NCI-H524 (cell line): ENCODE data around the gene PRSS36.
"Not testable (repeated sequence)": the region's sequence is repeated elsewhere in the genome, so short reads cannot be mapped to it uniquely, and the experiment has no call there.

ENCODE experiments used
- DNase-seq, 2 experiments: peaks; one replicate each; lab custom pipeline; 2025; lab: John Stamatoyannopoulos, UW

Gene PRSS36

DNA sequence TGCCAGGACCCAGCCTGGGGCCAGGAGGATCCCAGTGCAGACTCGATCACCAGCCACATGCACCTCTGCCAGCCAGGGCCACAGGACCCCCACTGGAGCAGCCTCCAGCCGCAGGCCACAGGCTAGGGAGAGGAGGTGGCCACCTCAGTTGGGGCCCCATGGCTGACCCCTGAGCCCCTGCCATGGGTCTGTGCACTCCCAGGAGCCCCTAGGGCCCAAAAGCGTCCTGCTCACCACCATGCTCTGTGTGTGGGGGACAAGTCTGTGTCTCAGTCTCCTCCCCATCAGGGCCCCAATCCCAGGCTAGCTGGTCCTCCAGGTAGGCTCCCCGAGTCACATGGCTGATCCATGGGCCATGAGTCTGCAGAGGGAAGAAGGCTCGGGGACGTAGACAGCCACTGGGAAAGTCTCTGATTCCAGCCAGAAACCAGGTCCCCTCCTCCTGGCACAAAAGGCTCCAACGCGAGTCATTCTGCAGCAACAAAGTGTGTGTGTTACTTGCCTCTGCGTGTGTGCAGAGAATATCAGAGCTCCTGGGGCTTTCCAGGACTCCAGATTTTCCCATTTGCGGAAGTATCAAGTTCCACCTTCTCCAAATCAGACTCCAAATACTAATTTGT, 8.3 kb downstream of the PRSS36 start:
- no peak for DNase-seq

DNA sequence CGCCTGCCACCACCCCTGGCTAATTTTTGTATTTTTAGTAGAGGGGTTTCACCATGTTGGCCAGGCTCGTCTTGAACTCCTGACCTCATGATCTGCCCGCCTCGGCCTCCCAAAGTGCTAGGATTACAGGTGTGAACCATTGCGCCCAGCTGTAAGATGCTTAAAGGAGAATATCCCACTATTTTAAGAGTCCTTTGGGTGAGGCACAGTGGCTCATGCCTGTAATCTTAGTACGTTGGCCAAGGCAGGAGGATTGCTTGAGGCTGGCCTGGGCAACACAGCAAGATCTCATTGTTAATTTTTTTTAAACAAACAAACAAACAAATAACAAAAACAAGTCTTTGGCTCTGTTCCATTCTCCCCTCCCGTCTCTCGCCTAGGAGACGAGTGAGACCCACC, 8.8 kb downstream of the PRSS36 start:
- DNase-seq, result not testable (repeated sequence)

DNA sequence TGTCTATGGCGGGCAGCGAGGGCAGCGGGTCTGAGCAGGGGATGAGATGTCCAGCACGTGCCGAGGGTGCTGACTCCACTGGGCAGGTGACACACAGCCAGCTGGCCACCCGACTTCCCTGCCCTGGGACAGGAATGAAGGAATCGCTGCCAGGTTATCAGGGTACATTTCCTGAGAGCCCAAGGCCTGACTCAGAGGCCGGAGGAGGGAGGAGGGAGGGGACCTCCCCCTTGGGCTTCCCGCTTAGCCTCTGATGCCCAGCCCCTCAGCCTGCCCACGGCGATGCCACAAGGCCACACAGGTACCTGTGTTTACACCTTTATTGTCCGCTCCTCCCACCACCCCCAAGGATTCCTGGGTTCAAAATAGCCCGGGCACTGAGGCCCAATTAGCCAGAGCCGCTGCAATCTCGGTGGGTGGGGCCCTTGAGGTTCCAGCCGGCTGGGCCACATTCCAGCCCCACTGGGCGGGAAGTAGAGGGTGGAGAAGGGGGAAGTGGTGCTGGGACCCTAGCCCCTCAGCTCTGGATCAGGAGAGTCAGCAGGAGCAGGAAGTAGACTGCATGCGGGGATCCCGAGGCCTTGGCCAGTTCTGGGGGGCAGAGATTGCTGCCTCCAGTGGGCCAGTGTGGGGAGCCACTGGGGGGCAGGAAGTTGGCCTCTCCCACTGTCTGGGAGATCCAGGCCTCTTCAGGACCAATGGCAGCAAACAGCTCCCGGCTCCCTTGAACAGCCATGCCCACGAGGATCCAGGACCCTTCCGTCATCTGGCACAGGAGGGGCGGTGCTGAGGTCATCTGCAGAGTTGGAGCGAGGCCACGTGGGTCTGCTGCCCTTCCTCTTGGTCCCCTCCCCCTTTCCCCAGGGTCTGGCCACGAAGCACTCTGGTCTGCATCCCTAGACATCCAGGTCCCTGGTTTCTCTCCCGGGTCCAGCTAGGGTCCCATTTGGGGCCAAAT, 11.0 kb downstream of the PRSS36 start:
- DNase-seq, result no peak

DNA sequence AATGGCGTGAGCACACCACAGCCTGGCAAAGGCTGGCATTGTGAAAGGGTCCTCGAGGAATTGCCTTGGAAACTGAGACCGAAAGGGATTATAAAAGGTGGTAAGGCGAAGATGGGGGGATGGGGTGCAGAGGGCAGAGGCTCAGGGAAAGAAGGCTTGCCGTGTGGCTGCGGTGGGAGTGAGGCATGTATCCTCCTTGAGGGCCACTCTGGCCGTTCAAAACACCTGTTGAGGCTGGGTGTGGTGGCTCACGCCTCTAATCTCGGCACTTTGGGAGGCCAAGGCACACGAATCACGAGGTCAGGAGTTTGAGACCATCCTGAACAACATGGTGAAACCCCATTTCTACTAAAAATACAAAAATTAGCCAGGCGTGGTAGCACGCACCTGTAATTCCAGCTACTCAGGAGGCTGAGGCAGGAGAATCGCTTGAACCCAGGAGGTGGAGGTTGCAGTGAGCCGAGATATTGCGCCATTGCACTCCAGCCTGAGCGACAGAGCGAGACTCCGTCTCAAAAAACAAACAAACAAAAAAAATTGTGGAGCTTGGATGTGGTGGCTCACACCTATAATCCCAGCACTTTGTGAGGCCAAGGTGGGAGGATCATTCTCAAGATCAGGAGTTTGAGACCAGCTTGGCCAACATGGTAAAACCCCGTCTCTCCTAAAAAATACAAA, 12.9 kb downstream of the PRSS36 start:
- DNase-seq, result not testable (repeated sequence)

DNA sequence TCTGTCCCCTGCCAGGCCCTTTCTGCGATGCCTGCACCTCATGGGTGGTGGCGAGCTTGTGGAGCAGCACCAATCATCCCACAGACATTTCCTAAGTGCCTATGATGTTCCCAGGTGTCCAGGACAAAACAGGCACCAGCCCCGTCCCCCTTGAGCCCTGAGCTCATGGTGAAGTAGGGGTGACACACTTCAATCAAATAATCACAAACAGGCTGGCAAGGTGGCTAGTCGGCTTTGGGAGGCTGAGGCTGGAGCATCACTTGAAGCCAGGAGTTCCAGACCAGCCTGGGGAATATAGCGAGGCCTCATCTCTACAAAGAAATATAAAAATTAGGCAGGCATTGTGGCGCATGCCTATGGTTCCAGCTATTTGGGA, 13.6 kb downstream of the PRSS36 start:
- no peak for DNase-seq

- no peak for DNase-seq
Measured at GRCh38 chr16:31135535-31136286, 14.2 kb downstream of the PRSS36 start, which contains the start of gene PRSS8. Gene PRSS8 (minus strand): TSS chr16:31135727. CDS start chr16:31135498, 229 bp downstream.

DNA sequence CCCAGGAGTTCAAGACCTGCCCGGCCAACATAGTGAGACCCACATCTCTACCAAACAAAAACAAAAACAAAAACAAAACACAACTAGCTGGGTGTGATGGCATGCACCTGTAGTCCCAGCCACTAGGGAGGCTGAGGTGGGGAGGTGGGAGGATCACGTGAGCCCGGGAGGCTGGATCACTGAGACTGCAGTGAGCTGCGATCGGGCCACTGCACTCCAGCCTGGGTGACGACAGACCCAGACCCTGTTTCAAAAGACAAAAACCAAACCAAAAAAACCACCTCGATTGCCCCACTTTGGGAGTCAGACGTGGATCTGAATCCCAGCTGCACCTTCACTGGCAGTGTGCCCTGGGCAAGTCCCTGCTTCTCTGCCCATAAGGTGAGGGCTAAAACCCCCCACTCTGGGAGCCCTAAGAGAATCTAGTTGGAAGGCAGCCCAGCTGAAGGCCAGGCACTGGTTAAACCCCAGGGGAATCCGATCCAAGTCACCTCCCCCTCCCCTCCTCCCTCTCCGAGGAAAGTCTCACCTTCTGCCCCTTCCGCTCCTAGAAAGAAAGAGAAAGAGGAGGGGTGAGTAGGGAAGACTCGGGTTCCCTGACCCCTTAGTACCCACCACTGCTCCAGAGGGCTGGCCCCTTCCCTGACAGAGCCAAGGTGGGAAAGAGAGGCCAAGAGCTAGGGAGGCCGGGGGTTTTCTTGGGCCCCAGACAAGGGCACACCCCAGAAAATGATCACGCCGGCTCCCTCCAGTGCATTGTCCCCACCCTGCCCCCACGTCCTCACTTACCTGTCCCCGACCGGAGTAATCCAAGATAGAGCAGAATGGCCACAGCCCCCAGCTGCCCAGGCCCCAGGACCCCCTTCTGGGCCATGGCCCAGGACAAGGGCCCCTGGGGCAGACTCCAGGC, 15.0 kb downstream of the PRSS36 start:
- DNase-seq, result peak; percentile 34 to 84

DNA sequence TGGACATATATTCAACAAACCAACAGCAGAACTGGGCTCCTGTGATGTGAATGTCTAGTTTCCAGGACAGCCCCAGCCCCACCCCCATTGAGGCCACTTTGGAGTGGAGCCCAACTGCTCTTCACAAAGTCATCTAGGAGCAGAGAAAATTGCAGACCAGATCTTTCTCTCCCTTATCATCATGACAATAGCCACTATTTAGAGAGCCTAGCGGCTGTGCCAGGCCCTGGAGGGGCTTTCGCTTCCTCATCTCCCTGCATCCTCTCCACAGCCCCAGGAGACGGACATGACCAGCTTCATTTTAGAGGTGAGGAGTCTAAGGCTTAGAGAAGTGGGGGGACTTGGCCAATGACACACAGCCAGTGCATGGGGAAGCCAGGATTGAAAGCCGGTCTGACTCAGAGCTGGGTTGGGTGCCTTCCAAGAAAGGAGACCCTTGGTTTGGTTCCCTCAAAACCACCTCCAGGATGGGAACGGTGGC, 15.7 kb downstream of the PRSS36 start:
- DNase-seq, result no peak

DNA sequence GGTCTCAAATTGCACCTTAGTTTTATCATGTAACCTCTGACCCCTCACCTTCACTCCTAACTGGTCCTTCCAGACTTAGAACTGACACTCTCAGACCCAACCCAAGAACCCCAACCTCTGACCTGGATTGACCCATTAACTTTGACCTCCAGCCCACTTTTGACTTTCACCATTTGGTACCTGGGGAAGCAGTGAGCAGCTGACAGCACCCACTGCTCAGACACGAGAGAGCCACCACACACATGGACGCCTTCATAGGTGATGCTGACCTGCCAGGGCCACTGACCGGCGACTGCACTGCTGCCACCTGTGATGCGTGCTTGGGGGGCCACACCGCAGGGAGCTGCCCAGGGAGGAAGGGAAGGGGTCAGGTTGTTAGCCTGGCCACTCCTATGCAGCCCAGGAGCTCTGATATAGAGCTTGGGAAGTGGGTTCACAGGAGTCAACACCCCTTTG, 16.8 kb downstream of the PRSS36 start:
- DNase-seq, result no peak

DNA sequence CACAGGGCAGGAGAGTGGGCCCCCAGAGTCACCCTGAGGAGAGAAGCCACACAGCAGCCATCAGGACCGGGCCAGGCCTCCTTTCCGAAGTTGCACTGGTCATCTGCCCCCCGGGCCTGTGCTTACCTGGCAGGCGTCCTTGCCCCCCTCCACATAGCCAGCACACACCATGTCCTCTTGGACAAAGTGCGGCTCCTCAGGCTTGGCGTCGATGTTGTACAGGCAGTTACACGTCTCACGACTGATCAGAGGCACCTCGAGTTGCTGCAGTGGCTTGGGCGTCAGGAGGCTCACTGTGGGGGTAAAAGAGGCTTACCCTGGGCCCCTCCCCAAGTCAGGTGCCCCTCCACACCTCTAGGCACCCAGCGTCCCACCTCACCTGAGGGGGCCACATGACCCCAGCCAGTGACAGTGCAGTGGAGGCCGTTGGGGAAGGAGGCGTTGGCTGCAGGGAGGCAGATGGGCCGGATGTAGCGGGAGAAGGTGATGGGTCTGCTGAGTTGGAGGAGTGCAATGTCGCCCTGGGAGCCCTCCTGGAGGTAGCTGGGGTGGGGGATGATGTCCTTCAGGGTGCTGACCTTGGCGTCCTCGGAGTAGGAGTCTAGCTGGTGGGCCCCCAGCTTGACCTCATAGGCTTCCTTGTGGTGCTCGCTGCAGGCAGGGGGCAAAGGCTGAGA, 17.4 kb downstream of the PRSS36 start:
- DNase-seq, result no peak

DNA sequence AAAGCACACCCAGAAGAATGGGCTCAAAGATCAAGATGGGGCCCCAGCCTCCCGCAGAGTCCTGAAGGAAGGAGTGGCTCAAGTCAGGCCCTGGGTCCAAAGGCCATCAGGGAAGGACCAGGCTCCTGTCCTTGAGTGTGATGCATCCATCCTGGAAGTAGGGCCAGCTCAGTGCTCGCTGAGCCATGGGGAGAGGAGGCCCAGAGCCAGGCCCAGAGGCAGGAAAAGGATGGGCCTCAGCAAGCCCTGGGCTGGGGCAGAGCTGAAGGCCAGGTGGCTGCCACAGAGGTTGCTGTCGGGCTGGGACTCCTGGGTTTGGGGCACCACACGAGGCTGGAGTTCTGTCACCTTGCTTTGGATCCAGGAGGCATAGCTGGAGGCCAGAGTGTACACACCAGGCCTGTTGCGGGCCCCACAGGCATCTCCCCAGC, 18.0 kb downstream of the PRSS36 start:
- no peak for DNase-seq

GRCh38 chr16:31131416-31131815, 18.4 kb downstream of the PRSS36 start:
- no peak for DNase-seq

- no peak for DNase-seq
Measured at GRCh38 chr16:31130899-31131298, 19.0 kb downstream of the PRSS36 start.

DNA sequence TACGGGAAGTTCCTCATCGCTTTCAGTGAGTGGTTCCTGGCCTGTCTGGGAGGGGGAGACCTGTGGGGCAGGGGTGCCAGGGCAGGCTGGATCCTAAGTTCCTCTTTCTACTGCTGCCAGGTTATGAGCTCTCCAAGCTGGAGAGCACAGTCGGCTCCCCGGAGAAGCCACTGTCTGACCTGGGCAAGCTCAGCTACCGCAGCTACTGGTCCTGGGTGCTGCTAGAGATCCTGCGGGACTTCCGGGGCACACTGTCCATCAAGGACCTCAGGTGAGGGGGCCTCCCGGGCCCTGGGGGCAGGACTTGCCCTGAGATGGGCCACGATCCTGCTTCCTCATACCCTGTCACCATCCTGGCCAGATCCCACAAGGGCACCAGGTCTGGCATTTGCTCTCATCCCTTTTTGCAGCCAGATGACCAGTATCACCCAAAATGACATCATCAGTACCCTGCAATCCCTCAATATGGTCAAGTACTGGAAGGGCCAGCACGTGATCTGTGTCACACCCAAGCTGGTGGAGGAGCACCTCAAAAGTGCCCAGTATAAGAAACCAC, 19.5 kb downstream of the PRSS36 start:
- DNase-seq, result no peak

GRCh38 chr16:31129568-31130335, 20.1 kb downstream of the PRSS36 start:
- no peak for DNase-seq

GRCh38 chr16:31128711-31129567, 20.9 kb downstream of the PRSS36 start:
- DNase-seq, result no peak

DNA sequence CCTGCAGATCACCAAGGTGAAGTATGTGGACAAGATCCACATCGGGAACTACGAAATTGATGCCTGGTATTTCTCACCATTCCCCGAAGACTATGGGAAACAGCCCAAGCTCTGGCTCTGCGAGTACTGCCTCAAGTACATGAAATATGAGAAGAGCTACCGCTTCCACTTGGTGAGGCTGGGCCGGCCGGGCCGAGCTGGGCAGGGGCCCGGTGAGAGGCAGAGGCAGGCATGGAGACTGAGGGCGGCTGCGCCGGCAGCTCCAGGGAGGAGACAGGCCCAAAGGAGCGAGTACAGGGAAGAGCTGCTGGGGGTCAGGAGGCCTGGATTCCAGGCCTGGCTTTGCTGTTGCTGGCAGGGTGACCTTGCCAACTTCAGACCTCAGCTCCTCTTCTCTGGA, 22.7 kb downstream of the PRSS36 start:
- DNase-seq, result no peak

DNA sequence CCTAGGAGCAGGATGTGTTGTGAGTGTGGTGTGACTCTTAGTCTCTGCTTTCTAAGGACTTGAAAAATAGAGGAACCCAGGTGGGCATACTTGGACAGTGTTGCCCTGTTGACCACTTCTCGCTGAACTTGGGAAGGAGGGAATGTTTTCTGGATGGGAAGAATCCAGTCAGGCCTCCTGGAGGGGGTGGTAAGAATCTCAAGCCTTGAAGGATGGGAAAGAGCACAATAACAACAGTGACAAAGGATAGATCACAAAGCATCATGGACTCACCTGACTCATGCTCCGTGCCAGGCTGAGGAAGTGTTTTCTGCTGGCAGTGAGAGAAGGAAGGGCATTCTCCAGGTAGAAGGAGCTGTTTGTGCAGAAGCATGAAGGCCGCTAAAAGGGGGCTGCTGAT, 24.0 kb downstream of the PRSS36 start:
- DNase-seq, result no peak
